NB4 (cell line): Measurements from ENCODE around the gene TOMM20.

Experiments
- MYC ChIP-seq: IDR thresholded peaks from 2 replicates; pipeline ENCODE4 v1.6.1; 2011; ENCODE audit warnings: low read depth, low read length
- POLR2A ChIP-seq: IDR thresholded peaks from 2 replicates; pipeline ENCODE4 v1.6.1; 2011; ENCODE audit warnings: mild to moderate bottlenecking; ENCODE audit not compliant: insufficient read length; ENCODE audit errors: extremely low read depth
- TF ChIP-seq, protein P1 (sequence below): IDR thresholded peaks from one replicate; pipeline ENCODE4 v1.5.1; 2012; ENCODE audit warnings: low read depth, low read length

DNA sequence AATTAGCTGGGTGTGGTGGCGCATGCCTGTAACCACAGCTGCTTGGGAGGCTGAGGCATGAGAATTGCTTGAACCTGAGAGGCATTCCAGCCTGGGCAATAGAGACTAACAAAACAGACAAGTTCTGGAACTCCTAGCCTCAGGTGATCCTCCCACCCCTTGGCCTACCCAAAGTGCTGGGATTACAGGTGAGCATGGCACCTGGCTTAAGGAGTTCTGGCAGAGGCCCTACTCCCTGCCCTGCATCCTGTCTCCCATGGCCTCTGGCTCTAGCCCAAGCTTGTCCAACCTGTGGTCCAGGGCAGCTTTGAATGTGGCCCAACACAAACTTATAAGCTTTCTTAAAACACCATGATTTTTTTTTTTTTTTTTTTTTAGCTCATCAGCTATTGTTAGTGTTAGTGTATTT is 20.4 kb downstream of the TOMM20 start:
- peak; percentile 20 for TF ChIP-seq POLR2A
- TF ChIP-seq, protein P1, sequence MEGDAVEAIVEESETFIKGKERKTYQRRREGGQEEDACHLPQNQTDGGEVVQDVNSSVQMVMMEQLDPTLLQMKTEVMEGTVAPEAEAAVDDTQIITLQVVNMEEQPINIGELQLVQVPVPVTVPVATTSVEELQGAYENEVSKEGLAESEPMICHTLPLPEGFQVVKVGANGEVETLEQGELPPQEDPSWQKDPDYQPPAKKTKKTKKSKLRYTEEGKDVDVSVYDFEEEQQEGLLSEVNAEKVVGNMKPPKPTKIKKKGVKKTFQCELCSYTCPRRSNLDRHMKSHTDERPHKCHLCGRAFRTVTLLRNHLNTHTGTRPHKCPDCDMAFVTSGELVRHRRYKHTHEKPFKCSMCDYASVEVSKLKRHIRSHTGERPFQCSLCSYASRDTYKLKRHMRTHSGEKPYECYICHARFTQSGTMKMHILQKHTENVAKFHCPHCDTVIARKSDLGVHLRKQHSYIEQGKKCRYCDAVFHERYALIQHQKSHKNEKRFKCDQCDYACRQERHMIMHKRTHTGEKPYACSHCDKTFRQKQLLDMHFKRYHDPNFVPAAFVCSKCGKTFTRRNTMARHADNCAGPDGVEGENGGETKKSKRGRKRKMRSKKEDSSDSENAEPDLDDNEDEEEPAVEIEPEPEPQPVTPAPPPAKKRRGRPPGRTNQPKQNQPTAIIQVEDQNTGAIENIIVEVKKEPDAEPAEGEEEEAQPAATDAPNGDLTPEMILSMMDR, result no peak
- no peak for TF ChIP-seq MYC
